ENCODE measurements around the gene PDE1C. TPM values are rescaled to one million over a fixed set of nuclear protein-coding genes. Genes with fewer than 3 reads are reported as not detected.

PDE1C gene
- total RNA-seq, 6 experiments from 2014 or later, result 0.19 to 1.9 (median 1.2) TPM

DNA sequence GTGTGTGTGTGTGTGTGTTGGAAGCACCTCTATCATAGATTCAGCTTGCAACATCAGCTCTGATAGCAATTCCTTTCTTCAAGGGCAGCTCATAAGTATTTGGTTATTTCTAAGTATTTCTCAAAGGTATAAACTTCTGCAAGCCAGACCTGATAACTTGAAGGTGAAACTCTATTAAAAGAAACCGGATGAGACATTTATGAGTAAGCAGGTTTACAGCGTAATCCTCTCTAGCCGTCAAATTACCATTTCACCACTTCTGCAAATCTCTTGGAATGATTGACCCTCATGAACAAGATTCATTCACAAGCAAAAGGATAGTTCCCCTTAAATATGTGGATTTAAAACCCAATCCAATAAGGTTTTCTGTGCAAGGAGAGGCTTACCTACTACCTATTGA is 23.1 kb downstream of the PDE1C start:
- no peak for DNase-seq
- Mint-ChIP-seq H3K36me3 (ENCODE audit: low read depth) (no peaks in the 10 kb centered on the region), H3K27ac (no peak overlapping the region), H3K27me3 (ENCODE audit: insufficient read depth) (peaks cover 2% of the 10 kb centered on the region; the same call in 1 of the 2 replicates), H3K9me3 (peaks cover 9% of the 10 kb centered on the region), H3K4me3 (no peak overlapping the region), H3K4me1 (ENCODE audit: low read depth) (no peaks in the 10 kb centered on the region)
- TF ChIP-seq, protein P1, sequence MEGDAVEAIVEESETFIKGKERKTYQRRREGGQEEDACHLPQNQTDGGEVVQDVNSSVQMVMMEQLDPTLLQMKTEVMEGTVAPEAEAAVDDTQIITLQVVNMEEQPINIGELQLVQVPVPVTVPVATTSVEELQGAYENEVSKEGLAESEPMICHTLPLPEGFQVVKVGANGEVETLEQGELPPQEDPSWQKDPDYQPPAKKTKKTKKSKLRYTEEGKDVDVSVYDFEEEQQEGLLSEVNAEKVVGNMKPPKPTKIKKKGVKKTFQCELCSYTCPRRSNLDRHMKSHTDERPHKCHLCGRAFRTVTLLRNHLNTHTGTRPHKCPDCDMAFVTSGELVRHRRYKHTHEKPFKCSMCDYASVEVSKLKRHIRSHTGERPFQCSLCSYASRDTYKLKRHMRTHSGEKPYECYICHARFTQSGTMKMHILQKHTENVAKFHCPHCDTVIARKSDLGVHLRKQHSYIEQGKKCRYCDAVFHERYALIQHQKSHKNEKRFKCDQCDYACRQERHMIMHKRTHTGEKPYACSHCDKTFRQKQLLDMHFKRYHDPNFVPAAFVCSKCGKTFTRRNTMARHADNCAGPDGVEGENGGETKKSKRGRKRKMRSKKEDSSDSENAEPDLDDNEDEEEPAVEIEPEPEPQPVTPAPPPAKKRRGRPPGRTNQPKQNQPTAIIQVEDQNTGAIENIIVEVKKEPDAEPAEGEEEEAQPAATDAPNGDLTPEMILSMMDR (IDR thresholded peaks at IDR 0.05), result no peak

DNA sequence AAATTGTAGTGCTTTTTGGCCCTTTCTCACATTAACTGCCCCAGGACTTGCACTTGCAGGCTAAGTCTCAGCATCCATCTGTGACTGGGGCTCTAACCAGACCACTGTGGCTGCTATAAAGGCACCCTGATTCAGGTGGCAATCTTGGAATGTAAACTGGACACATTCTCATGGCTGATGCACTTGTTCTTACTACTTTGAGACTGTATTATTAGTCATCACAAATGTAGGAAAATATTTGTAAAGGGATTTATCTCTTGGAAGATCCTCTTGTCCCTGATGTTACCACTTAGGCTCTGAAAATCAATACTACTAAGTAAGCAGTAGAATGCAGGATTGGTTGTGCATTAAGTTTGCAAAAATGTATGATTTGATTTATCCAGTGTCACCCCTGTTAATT is 25.0 kb downstream of the PDE1C start:
- TF ChIP-seq, protein P1 (IDR thresholded peaks at IDR 0.05), result no peak
- Mint-ChIP-seq H3K4me1 (ENCODE audit: low read depth) (no peaks in the 10 kb centered on the region), H3K27me3 (ENCODE audit: insufficient read depth) (peaks cover 2% of the 10 kb centered on the region; the same call in 1 of the 2 replicates), H3K27ac (no peak overlapping the region), H3K4me3 (no peak overlapping the region), H3K36me3 (ENCODE audit: low read depth) (no peaks in the 10 kb centered on the region), H3K9me3 (peaks cover 9% of the 10 kb centered on the region)
- no peak for DNase-seq

DNA sequence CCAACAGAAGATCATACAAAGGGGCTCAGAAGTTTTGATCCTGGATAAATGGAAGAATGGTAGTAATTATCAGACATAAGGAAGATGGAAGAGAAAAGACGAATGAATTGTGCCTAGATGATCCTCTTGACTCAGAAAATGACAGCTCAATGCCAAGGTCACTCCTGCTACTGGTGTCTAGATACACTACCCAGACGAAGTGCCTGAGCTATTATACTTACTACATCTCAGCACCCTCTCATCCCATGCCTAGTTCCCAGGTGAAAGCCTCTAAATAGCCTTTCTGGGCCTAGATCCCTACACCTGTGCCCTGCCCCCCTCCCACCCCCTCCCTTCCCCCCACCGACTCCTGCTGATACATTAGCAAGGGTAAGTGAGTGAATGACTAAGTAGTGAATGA is 25.5 kb downstream of the PDE1C start:
- TF ChIP-seq, protein P1 (IDR thresholded peaks at IDR 0.05), result no peak
- Mint-ChIP-seq H3K4me3 (no peak overlapping the region), H3K27me3 (ENCODE audit: insufficient read depth) (peaks cover 2% of the 10 kb centered on the region; the same call in 1 of the 2 replicates), H3K4me1 (ENCODE audit: low read depth) (no peaks in the 10 kb centered on the region), H3K9me3 (peaks cover 9% of the 10 kb centered on the region), H3K27ac (no peak overlapping the region), H3K36me3 (ENCODE audit: low read depth) (no peaks in the 10 kb centered on the region)
- no peak for DNase-seq

DNA sequence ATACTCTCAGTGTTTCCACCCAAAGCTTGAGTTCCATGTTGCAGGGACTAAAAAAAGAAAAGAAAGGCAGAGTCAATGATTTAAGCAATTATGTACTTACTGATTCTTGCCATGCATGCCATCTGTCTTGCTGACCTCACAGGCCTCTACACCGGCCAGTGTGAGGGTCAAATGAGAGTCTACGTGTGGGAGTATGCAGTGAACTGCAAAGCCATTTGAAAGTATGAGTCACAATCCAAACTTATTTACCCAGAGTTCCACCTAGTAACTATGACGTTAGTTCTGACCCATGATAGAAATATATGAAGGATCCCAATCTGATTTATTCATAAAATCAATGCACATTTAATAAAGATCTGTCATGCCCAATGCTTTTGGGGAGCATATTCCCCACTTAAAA is 26.5 kb downstream of the PDE1C start:
- H3K4me3 Mint-ChIP-seq, result no peak overlapping the region
- DNase-seq, result no peak
- no peaks in the 10 kb centered on the region for H3K4me1 Mint-ChIP-seq (ENCODE audit: low read depth)
- H3K36me3 Mint-ChIP-seq (ENCODE audit: low read depth), result no peaks in the 10 kb centered on the region
- TF ChIP-seq, protein P1 (IDR thresholded peaks at IDR 0.05), result no peak
- no peaks in the 10 kb centered on the region for H3K27me3 Mint-ChIP-seq (ENCODE audit: insufficient read depth)
- peaks cover 9% of the 10 kb centered on the region for H3K9me3 Mint-ChIP-seq
- no peak overlapping the region for H3K27ac Mint-ChIP-seq

DNA sequence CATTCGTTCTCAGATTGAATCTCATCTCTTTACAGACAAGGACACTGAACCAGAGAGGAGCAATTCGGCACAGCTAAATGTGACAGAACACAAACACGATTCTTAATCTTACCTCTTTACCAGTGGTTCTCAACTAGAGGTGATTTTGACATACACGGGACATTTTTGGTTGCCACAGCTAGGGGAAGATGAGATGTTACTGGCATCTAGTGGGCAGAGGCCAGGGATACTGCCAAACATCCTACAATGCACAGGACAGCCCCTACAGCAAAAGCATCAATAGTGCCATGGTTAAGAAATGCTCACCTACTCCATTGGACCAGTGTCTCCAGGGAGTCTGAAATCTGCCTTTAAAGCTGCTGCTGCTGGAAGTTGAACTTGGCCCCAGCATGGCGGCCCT is 27.3 kb downstream of the PDE1C start:
- H3K27ac Mint-ChIP-seq, result no peak overlapping the region
- H3K9me3 Mint-ChIP-seq, result peaks cover 5% of the 10 kb centered on the region
- H3K27me3 Mint-ChIP-seq (ENCODE audit: insufficient read depth), result no peaks in the 10 kb centered on the region
- no peak for DNase-seq
- H3K4me1 Mint-ChIP-seq (ENCODE audit: low read depth), result no peaks in the 10 kb centered on the region
- TF ChIP-seq, protein P1 (IDR thresholded peaks at IDR 0.05), result no peak
- H3K36me3 Mint-ChIP-seq (ENCODE audit: low read depth), result no peaks in the 10 kb centered on the region
- no peak overlapping the region for H3K4me3 Mint-ChIP-seq
